ENCODE results near the gene FRMD5.

DNA sequence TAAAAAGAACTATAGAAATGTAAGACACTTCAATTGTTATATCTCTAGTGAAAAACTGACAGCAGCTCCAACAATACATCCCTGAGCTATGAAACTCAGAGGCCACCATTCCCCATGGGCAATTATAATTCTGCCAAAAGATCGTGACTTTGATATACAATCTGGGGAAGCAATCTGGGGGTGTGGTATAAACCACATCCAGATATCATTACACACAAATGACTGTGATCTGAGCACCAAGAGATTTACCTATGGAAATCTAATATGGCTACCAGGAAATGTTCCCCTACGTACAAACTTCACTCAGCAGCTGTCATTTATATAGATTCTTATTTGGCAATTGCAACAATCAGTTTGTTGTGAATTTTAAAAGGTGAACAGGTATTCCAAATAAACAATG, 110.3 kb downstream of the FRMD5 start:
- TF ChIP-seq, protein P1, sequence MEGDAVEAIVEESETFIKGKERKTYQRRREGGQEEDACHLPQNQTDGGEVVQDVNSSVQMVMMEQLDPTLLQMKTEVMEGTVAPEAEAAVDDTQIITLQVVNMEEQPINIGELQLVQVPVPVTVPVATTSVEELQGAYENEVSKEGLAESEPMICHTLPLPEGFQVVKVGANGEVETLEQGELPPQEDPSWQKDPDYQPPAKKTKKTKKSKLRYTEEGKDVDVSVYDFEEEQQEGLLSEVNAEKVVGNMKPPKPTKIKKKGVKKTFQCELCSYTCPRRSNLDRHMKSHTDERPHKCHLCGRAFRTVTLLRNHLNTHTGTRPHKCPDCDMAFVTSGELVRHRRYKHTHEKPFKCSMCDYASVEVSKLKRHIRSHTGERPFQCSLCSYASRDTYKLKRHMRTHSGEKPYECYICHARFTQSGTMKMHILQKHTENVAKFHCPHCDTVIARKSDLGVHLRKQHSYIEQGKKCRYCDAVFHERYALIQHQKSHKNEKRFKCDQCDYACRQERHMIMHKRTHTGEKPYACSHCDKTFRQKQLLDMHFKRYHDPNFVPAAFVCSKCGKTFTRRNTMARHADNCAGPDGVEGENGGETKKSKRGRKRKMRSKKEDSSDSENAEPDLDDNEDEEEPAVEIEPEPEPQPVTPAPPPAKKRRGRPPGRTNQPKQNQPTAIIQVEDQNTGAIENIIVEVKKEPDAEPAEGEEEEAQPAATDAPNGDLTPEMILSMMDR (IDR thresholded peaks at IDR 0.05) = no peak
- no peak for TF ChIP-seq POLR2A (IDR thresholded peaks at IDR 0.05)
